Activated CD4-positive, alpha-beta T cell treated with anti-CD3 and anti-CD28 coated beads, Interleukin-2, Interleukin-6, amounts not matched to agents 100 ng/mL and 50 ng/mL, durations not matched to agents 16 hours and 8 hours (primary cell): ENCODE measurements around the gene G6PC1.
"Not testable (repeated sequence)": the region's sequence is repeated elsewhere in the genome, so short reads cannot be mapped to it uniquely, and the experiment has no call there.

Experiments
- DNase-seq: peaks from one replicate; pipeline ENCODE4 v3.0.0-alpha.2; 2020

G6PC1 gene

DNA sequence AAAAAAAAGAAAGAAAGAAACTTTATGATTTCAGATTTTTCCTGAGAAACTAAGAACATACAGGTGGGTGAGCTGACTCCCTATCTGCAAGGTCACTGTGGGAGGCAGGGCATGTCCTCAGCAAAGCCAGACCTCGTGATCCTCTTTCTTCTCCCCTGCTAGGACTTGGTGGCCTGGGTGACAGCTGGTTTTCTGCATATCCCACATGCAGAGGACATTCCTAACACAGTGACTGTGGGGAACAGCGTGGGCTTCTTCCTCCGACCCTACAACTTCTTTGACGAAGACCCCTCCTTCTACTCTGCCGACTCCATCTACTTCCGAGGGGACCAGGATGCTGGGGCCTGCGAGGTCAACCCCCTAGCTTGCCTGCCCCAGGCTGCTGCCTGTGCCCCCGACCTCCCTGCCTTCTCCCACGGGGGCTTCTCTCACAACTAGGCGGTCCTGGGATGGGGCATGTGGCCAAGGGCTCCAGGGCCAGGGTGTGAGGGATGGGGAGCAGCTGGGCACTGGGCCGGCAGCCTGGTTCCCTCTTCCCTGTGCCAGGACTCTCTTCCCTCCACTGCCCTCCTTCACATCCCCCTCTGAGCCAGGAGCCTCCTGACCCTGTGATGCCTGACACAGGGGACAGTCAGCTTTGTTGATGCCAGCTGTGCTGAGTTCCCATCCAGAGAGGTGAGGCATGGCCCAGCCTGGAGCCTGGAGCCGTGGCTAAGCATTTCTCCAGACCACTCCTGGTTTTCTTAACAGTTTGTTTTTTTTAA is 26.5 kb upstream of the G6PC1 start:
- not testable (repeated sequence) for DNase-seq

DNA sequence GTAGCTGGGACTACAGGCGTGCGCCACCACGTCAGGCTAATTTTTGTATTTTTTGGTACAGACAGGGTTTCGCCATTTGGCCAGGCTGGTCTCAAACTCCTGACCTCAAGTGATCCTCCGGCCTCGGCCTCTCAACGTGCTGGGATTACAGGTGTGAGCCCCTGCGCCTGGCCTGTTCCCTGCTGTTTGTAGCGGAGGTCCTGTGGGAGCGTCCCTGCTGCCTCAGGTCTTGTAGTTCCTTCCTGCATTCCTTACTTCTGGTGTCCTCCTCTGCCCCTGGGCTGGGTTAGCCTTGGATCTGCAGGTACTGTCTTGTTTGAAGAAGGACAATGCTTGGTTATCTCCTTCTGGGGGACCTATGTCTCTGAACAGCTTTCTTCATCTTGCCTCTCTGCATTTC is 23.6 kb upstream of the G6PC1 start:
- no peak for DNase-seq

DNA sequence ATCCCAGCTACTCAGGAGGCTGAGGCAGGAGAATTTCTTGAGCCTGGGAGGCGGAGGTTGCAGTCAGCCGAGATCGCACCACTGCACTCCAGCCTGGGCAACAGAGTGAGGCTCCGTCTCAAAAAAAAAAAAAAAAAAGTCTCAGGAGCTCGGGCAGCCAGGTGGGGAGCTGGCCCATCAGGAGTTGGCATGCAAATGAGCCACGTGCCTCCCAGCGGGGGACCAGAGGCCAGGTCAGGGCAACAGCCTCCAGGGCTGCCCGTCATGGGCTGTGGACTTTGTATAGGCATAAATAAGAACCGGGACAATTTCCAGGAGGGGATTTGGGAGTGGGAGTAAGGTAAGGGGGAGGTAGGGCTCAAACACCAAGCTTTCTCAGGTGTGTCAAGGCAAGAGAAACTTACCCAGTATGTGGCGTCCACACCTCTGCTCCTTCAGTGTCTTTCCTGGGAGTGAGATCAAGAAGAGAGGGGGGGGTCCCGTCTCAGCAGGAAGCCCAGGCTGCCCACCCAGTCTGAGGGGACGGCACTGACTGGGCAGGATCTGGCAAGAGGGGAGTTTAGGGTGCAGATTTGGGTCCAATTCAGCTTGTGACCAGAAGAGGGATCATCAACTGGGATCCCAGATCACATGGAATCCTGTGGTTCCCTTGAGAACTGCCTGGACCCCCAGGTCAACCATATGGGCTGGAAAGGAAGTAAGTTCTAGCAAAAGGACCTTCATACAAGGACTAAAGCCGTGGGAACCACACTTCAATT is 22.3 kb upstream of the G6PC1 start:
- no peak for DNase-seq

DNA sequence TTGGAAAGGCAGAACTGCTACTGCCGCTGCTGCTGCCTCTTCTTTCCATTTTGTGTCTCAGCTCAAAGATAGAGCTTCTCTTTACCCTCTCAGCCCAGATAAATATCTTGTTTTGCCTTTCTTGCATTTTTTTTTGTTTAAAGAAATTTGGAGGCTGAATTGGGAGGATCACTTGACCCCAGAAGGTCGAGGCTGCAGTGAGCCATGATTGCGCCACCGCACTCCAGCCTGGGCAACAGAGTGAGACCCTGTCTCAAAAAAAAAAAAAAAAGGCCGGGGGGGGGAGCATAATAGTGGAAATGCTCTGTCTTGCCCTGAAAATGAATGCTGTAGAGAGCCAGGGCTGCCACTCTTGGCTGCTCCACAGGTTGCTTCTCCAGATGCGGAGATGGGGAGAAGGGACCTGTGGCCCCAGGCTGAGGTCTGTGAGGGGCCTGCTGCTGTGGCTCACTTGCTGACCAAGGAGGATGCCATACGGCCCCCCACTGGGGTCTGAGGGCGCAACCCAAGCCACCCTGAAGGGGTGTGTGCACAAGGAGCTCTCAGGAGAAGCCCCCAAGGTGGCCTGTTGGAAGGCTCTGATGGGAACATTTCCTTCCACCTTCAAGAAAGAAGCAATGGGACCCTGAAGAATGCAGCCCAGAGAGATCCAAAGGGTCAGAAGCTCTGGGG is 21.5 kb upstream of the G6PC1 start:
- DNase-seq: no peak

DNA sequence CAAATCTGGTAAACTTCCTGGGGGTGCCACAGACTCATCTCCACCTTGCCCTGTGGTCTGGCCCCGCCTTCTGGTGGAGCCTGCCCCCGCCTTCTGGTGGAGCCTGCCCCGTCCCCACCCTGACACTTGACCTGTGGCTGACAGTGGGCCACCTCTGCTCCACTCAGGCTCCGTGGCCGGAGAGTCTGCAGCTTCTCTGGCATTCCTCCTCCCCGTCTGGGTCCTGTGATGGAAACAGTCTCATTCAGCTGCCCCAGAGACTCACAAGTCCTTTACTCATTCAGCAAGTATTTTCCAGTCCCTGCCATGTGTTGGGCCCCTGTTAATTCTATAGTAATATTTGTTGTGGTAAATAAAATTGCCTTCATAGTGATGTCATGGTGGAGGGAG is 21.0 kb upstream of the G6PC1 start:
- no peak for DNase-seq

DNA sequence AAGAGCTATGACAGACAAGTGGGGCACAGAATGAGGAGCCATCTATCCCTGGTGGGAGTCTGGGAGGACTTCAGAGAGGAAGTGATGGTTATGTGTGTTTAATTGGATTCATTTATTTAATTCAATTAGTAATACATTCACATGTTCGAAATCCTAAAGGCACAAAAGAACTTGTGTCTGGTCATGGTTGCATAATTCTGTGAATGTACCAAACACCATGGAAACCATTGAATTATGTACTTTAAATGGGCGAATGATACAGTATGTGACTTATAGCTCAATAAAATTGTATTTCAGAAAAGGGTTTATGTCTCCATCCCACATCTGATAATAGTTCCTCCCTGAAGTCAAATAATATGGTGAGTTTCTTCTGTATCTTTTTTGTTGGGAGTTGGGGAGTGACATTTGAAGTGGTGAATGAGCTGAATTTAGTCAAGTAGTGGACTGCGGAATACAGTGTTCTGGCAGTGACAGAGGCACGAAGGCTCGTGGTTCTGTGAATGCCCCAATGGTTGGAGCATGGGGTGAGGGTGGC is 19.8 kb upstream of the G6PC1 start:
- no peak for DNase-seq

DNA sequence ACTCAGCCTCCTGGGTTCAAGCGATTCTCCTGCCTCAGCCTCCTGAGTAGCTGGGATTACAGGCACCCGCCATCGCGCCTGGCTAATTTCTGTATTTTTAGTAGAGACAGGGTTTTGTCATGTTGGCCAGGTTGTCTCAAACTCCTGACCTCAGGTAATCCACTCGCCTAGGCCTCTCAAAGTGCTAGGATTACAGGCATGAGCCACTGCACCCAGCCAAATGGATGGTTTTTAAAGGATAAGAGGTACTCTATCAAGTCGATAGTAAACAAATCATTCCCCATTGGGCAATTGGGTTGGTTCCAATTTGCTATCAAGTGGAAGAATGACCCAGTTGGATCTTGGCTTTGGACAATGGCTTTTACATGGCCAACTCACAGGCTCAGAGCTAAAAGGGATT is 18.9 kb upstream of the G6PC1 start:
- not testable (repeated sequence) for DNase-seq

DNA sequence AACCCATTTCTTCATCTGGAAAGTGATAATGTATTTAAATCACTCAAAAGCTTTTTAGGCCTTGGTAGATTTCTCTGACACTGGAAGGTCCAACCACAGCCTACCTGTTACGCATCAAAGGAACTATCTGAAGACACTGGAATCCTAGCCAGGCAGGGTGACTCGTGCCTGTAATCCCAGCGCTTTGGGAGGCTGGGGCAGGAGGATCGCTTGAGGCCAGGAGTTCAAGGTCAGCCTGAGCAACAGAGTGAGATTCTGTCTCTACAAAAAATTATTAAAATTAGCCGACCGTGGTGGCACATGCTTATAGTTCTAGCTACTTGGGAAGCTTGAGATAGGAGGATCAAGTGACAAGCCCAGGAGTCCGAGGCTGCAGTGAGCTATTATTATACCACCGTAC is 18.4 kb upstream of the G6PC1 start:
- no peak for DNase-seq

DNA sequence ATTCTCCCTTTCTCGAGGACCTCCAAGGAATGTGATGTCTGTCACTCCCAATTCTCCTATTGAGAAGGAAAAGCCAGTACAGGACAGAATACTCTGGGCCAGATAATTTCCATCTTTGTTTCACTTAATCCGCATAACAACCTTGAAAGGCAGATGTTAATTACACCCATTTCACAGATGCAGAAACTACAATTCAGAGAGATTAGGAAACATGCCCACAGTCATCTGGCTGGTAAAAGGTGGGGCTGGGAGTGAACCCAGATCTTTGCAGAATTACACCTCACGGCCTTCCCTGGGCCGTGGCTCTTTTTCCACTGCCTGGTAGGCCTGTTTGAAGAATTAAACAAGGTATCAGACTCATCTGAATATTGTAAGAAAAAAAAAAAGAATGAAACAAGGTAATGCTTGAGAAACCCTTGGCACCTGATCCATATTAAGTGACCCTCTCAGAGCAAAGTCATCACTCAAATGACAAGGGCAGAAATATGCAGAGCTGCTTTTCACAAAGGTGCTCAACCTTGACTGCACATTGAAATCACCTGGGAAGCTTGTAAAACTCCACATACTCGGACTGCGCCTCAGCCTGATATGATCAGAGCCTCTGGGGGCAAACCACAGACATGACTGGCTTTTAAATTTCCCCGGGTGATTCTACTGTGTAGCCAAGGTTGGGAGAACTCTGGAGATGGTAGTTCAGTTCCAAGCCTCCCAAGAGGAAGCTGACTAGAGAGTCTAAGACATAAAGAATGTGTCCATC is 16.6 kb upstream of the G6PC1 start:
- no peak for DNase-seq

DNA sequence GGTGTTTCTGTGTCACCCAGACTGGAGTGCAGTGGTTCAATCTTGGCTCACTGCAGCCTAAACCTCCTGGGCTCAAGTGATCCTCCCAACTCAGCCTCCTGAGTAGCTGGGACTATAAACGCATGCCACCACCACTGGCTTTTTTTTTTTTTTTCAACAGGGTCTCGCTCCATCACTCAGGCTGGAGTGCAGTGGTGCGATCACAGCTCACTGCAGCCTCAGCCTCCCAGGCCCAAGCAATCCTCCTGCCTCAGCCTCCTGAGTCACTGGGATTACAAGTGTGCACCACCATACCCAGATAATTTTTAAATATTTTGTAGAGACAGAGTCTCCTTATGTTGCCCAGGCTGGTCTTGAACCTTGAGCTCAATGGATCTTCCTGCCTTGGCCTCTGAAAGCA is 14.8 kb upstream of the G6PC1 start:
- not testable (repeated sequence) for DNase-seq

DNA sequence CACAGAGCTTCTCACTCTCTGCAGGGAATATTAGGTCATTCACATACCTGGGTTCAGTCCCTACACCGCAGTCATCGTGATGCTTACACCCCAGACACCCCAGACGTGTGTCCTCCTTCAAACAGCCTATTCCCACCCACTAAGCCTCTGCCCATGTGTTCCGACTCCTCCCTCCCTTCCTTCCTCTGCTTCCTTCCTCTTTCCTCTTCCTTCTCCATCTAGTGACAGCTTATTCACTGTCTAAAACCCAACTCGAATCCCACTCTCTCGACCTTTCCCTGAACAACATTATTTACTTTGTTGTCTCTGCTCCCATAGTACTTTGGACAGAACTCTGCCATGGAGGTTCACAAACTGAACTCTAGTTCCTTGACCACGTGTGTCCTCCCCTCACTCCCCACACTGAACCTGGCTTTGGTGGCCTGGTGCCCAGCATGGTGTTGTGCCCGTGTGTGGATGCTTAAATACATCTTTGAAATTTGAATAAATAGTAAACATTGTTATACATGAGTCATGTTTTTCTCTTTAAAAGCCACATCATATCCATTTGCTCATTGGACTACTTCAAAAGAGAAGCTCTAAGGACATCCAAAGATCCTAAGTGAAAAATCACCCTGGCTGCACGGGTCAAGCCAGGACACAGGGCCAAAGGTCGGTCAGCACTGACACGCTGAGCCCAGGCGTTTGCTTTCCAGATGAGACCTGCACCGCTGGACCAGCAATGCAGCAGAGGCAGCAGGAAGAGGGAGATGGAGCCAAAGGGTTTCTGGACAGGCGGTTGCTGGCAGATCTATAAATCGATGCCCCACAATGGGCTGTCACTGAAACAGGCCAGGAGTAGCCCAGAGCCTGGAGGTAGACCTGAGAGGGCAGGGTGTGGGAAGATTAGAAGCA is 14.1 kb upstream of the G6PC1 start:
- DNase-seq: no peak

DNA sequence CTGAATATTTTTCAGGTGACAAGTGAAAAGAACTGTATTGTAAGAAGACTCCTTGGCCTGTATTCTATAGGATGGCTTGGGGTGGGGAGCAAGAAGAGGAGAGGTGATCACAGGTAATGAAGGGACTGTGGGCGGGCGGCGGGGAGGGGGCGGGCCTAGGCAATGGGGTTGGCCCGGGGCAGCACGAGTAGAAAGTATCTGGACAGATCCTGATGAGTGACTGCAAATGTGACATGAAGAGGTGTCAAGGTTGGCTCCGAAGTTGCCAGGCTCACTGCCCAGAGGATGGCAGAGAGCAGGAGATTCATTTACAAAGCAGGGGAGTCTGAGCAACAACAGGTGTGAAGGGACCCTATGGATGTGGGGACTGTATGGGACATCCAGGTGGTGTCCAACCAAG is 10.8 kb upstream of the G6PC1 start:
- DNase-seq: no peak

DNA sequence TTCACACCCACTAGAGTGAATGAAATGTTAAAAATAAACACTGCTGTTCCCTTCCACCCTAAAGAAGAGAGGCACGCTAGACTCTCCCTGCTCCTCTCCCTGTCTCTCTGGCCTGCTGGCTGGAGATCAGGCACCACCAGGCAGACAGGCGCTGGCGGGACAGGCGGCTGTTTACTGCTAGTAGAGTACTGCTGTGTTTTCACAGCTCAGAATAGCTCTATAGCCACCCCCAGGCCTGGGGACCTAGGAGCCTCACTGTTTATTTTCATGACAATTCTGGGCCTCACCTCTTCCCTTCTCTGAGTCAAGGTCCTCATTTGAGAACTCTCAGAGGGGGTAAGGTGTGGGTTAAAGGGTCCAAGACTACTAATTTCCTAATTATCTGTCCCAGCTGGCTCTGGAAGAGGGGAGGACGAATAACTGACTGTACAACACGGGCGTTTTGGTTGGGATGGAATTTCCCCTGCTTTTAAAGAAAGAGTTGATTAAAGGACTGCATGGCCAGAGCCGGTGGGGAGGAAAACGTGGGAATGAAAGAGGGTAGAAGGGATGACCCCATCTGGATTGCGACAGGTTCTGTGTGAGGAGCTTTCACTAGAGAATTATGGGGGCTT is 9.0 kb upstream of the G6PC1 start:
- DNase-seq: no peak

DNA sequence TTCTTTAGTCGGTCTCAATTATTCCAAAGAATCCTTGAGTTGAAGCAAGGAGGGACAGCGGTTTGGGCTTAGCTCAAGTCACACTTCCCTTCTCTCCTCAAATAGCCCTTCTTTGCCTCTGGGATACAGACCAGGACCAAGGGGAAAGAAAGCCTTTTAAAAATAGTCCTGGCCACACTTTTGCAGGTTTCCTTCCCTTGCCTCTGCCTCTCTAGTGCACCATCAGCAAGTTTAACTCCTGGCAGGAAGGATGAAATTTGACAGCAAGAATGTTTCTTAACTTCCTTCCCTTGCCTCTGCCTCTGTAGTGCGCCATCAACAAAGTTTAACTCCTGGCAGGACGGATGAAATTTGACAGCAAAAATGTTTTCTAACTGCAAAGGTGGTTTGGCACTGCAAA is 7.2 kb upstream of the G6PC1 start:
- no peak for DNase-seq

DNA sequence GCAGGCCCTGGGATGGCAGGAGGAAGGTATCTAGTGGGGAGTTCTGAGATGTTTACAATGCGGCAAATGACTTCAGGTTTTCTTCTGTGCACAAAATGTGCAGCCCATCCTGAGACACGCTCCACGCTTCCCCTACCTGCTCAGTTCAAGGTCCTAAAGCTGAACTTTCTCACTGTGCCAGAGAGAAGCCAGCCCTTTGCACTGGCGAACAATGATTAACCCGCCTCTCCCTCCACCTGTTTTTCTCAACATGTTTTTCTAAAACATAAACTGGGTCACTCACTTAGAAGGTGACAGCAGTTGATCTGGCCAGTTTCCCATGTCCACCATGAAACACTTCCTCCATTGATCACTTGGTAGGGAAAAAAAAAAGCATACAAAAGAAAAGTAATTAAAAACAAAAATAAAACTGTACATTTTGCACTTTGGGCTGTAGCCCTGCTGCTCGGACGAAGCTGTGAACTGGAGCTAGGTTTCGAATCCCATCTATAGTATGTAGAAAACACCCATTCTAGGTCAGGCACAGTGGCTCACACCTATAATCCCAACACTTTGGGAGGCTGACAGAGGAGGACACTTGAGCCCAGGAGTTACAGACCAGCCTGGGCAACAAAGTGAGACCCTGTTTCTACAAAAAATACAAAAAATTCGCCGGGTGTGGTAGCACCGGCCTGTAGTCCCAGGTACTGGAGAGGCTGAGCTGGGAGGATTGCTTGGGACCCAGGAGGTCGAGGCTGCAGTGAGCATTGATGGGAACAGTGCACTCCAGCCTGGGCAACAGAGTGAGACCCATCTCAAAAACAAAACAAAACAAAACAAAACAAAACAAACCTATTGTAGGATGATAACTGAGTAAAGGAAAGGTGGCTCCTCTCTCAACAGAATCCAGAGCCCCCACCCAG is 6.1 kb upstream of the G6PC1 start:
- no peak for DNase-seq

DNA sequence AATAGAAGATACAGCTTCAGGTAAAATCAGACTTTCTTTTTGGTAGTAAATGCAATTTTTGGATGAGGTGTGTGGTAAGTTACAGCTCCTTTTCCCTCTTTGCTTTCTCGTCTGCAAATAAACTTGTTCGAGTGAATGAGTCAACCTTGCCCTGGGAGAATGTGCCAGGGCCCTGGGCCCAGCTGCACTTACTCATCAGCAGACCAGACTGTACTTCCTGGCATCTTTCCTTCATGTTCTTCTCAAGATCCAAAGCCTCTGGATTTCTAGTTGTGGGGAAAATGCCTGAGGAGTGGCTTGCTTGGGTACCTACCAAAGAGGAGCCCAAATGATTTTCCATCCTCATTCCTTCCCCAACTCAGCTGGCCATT is 5.4 kb upstream of the G6PC1 start:
- DNase-seq: no peak

DNA sequence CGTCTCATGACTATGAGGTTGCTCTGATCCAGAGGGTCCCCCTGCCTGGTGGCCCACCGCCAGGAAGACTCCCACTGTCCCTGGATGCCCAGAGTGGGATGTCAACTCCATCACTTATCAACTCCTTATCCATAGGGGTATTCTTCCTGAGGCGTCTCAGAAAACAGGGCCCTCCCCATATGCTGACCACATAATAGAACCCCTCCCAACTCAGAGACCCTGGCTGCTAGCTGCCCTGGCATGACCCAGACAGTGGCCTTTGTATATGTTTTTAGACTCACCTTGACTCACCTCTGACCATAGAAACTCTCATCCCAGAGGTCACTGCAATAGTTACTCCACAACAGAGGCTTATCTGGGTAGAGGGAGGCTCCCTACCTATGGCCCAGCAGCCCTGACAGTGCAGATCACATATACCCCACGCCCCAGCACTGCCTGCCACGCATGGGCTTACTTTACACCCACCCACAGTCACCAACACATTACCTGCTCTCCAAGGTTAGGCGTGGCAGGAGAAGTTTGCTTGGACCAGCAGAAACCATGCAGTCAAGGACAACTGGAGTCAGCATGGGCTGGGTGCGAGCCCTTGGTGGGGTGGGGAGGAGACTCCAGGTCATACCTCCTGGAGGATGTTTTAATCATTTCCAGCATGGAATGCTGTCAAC is 2.3 kb upstream of the G6PC1 start:
- no peak for DNase-seq

DNA sequence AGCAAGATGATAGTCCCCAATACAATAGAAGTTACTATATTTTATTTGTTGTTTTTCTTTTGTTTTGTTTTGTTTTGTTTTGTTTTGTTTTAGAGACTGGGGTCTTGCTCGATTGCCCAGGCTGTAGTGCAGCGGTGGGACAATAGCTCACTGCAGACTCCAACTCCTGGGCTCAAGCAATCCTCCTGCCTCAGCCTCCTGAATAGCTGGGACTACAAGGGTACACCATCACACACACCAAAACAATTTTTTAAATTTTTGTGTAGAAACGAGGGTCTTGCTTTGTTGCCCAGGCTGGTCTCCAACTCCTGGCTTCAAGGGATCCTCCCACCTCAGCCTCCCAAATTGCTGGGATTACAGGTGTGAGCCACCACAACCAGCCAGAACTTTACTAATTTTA is 618 bp upstream of the G6PC1 start:
- DNase-seq: not testable (repeated sequence)

DNA sequence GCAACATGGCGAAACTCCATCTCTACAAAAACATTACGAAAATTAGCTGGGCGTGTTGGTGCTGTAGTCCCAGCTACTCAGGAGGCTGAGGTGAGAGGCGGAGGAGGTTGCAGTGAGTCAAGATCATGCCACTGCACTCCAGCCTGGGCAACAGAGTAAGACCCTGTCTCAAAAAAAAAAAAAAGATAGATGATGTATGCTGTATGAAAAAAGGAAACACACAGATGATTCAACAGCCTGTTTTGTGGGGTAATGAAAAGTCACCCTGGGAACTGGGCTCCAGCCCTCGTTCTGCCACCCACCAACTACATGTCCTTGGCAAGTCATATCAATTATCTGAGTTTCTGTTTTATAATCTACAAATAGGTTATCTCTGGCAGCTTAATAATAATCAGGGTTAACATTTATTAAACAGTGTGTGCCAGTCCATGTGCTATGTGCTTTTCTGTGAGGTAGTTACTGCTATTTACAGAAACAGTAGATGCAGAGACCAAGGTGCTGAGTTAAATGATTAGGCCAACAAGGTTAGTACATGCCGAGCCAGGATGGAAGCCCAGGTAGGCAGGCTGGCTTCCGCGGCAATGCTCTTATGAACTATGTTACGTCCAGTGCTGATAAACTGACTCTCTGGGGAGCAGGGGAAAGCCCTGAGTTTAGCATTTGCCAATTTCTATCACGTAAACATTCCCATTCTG is 1.1 kb downstream of the G6PC1 start:
- no peak for DNase-seq
